K562 (cell line): ENCODE results near the gene ADD2. TPM values are rescaled to one million over a fixed set of nuclear protein-coding genes. Genes with fewer than 3 reads are reported as not detected.

Experiments
- BCL6 ChIP-seq: fragments of 250-450 bp; sonication (Bioruptor Pico); IDR thresholded peaks from 2 replicates; pipeline ENCODE4 v1.4.0; 2020
- CEBPB ChIP-seq: fragments of 450-650 bp; IDR thresholded peaks from 2 replicates; pipeline ENCODE4 v1.6.1; 2016; ENCODE audit warnings: missing genetic modification characterization, missing compliant biosample characterization
- CTCF ChIP-seq, 3 experiments: IDR thresholded peaks in 2 of 3; conservative IDR thresholded peaks in 1 of 3; 2 replicates each; pipeline ENCODE4 v1.5.1; 2011 to 2012; ENCODE audit warnings: low read length in 3 of 3, mild to moderate bottlenecking in 3 of 3, control low read depth in 2 of 3, improper control_type of control experiment in 1 of 3, inconsistent platforms in 1 of 3, low read depth in 1 of 3, mixed read lengths in 1 of 3, moderate library complexity in 1 of 3; ENCODE audit not compliant: insufficient read depth in 2 of 3
- EHMT2 ChIP-seq: fragments of 450-650 bp; IDR thresholded peaks from 2 replicates; pipeline ENCODE4 v1.6.1; 2018; ENCODE audit warnings: antibody characterized with exemption
- ELF4 ChIP-seq: fragments of 450-650 bp; formaldehyde crosslinking; IDR thresholded peaks from 2 replicates; pipeline ENCODE4 v1.4.0; 2022; ENCODE audit warnings: missing genetic modification characterization
- HDAC1 ChIP-seq, 2 experiments: fragments of 450-650 bp; IDR thresholded peaks; 2 replicates each; pipeline ENCODE4 v1.6.1; 2016 to 2017; ENCODE audit warnings: inconsistent platforms in 1 of 2, mild to moderate bottlenecking in 1 of 2, moderate library complexity in 1 of 2
- HSF4 ChIP-seq: fragments of 250-450 bp; sonication (Bioruptor Pico); IDR thresholded peaks from 2 replicates; pipeline ENCODE4 v2.1.2; 2022; ENCODE audit warnings: mild to moderate bottlenecking, moderate library complexity, borderline replicate concordance
- JUNB ChIP-seq: fragments of 450-650 bp; formaldehyde crosslinking; conservative IDR thresholded peaks from 2 replicates; pipeline ENCODE4 v1.4.0; 2020; ENCODE audit warnings: mild to moderate bottlenecking
- LCOR ChIP-seq: sonication (generic); formaldehyde crosslinking; IDR thresholded peaks from 2 replicates; pipeline ENCODE4 v1.8.0; 2022; ENCODE audit warnings: mild to moderate bottlenecking, missing genetic modification reagents
- NCOA1 ChIP-seq: fragments of 450-650 bp; IDR thresholded peaks from 2 replicates; pipeline ENCODE4 v1.6.1; 2016; ENCODE audit warnings: low read depth
- POLR2A ChIP-seq: fragments of 450-650 bp; conservative IDR thresholded peaks from 2 replicates; pipeline ENCODE4 v1.6.1; 2016
- POLR2B ChIP-seq: fragments of 450-650 bp; IDR thresholded peaks from 2 replicates; pipeline ENCODE4 v1.6.1; 2018; ENCODE audit warnings: low read depth; ENCODE audit not compliant: partially characterized antibody
- TEAD4 ChIP-seq, 2 experiments: sonication (generic) in 1 of 2; formaldehyde crosslinking in 1 of 2; IDR thresholded peaks; 2 replicates each; pipeline versions ENCODE4 v1.6.1 to v1.8.0; 2012 to 2022; ENCODE audit warnings: borderline replicate concordance in 1 of 2, inconsistent platforms in 1 of 2, low read length in 1 of 2, mild to moderate bottlenecking in 1 of 2, missing genetic modification reagents in 1 of 2
- polyA plus RNA-seq, 8 experiments: library from polyadenylated mRNA; depleted of rRNA in 4 of 8; stranded (reverse) in 5 of 8; unstranded in 3 of 8; fragments of >200 nt; fragmentation: Nextera tagmentation in 2 of 8; fragmentation: Illumina TruSeq in 1 of 8; extraction: Ambion mirVana in 2 of 8; extraction: Trizol in 1 of 8; gene quantifications; 2 replicates each; pipeline versions ENCODE4 v1.2.1 to v1.2.3, GENCODE V29; 2011 to 2014; ENCODE audit warnings: inconsistent platforms in 1 of 8, missing spikeins in 1 of 8
- total RNA-seq, 7 experiments: library from RNA; depleted of rRNA in 6 of 7; stranded (reverse); fragments of >200 nt in 6 of 7; fragmentation: Illumina TruSeq in 2 of 7; extraction: Trizol in 2 of 7; gene quantifications; 2 replicates each; pipeline versions ENCODE4 v1.2.1 to v1.2.3, GENCODE V29; 2011 to 2021; ENCODE audit warnings: low replicate concordance in 1 of 7
- TF ChIP-seq, protein P1 (sequence below): fragments of 450-650 bp; IDR thresholded peaks from 2 replicates; pipeline ENCODE4 v1.6.1; 2017; ENCODE audit warnings: antibody characterized with exemption, mild to moderate bottlenecking
- TF ChIP-seq, protein P2 (sequence below): fragments of 450-650 bp; IDR thresholded peaks from 2 replicates; pipeline ENCODE4 v1.6.1; 2016
- TF ChIP-seq, protein P3 (sequence below): fragments of 450-650 bp; formaldehyde crosslinking; IDR thresholded peaks from 2 replicates; pipeline ENCODE4 v1.4.0; 2020; ENCODE audit warnings: mild to moderate bottlenecking, moderate library complexity
- TF ChIP-seq, protein P4 (sequence below): fragments of 450-650 bp; IDR thresholded peaks from 2 replicates; pipeline ENCODE4 v1.6.1; 2016; ENCODE audit warnings: missing biosample characterization, missing genetic modification characterization

ADD2 gene
- total and polyA plus RNA-seq, 9 of the 15 experiments (the other 6 are each of a cell fraction or from before 2014, with no cell fraction given) = 3.5 to 63.0 (median 36.2) TPM

DNA sequence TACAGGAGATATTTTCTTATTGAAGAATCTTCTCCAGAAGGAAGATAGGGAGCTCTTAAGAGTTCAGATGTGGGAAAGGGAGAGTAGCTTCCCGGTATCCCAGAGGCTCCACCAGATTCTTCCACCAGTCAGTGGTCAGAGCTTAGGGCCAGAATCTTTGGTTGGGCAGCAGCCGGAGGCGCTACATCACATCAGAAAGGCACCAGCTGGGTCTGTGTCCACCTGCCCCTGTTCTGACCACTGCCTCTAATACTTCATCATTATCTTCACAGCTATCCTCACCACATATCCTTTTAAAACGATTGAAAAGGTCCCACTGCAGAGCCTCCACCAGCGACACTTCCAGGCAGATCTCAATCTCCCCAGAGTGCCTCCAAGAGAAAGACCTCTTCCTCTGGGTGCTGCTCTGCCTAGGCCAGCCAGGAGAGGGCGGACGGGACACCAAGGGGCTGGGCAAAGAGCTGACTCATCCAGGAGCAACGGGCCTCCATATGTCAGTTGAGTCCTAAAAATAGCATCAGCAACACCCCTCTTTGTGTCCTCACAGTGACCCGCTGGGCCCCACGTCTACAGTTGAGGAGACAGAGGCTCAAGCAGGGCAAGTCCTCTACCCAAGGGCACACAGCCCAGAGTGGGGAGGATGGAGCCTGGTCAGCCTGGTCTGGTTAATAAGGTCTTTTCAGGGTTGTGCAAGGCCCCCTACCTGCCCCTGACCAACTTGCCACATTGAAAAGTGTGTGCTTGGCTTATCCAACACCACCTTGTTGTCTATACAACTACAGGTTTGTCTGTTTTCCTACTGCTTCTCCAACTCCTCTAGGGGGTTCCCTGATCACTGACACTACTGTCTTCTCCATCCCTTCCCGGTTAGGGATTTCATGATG, 81.2 kb downstream of the ADD2 start (continued):
- TF ChIP-seq LCOR = peak; percentile 93
- TF ChIP-seq ELF4 = no peak
- TF ChIP-seq BCL6 (CRISPR knock-in tag) = no peak
- TF ChIP-seq JUNB (CRISPR knock-in tag) = peak; percentile 59; the same call in 1 of the 2 replicates
- TF ChIP-seq, protein P1, sequence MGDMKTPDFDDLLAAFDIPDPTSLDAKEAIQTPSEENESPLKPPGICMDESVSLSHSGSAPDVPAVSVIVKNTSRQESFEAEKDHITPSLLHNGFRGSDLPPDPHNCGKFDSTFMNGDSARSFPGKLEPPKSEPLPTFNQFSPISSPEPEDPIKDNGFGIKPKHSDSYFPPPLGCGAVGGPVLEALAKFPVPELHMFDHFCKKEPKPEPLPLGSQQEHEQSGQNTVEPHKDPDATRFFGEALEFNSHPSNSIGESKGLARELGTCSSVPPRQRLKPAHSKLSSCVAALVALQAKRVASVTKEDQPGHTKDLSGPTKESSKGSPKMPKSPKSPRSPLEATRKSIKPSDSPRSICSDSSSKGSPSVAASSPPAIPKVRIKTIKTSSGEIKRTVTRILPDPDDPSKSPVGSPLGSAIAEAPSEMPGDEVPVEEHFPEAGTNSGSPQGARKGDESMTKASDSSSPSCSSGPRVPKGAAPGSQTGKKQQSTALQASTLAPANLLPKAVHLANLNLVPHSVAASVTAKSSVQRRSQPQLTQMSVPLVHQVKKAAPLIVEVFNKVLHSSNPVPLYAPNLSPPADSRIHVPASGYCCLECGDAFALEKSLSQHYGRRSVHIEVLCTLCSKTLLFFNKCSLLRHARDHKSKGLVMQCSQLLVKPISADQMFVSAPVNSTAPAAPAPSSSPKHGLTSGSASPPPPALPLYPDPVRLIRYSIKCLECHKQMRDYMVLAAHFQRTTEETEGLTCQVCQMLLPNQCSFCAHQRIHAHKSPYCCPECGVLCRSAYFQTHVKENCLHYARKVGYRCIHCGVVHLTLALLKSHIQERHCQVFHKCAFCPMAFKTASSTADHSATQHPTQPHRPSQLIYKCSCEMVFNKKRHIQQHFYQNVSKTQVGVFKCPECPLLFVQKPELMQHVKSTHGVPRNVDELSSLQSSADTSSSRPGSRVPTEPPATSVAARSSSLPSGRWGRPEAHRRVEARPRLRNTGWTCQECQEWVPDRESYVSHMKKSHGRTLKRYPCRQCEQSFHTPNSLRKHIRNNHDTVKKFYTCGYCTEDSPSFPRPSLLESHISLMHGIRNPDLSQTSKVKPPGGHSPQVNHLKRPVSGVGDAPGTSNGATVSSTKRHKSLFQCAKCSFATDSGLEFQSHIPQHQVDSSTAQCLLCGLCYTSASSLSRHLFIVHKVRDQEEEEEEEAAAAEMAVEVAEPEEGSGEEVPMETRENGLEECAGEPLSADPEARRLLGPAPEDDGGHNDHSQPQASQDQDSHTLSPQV = peak; percentile 99
- TF ChIP-seq TEAD4 (IDR thresholded peaks at IDR 0.05; ENCODE audit: low read length) = peak; percentile 14; the same call in 1 of the 2 replicates
- no peak for TF ChIP-seq TEAD4 (CRISPR knock-in tag; IDR thresholded peaks at IDR 0.05; ENCODE audit: borderline replicate concordance)
- TF ChIP-seq CTCF (IDR thresholded peaks at IDR 0.05 in 2 of 3, conservative IDR thresholded peaks at IDR 0.05 in 1 of 3; ENCODE audit: insufficient read depth in 2 of 3, low read depth in 1 of 3, low read length in 3 of 3) = peak; percentile 93 to 97 (median 96)
- peak; percentile 78 for TF ChIP-seq CEBPB (tag)
- peak in 1 of 2 experiments; percentile 30; a peak in 2 of 4 replicates for TF ChIP-seq HDAC1 (IDR thresholded peaks at IDR 0.05)
- TF ChIP-seq POLR2A = peak; percentile 39; the same call in 1 of the 2 replicates
- peak; percentile 29; the same call in 1 of the 2 replicates for TF ChIP-seq EHMT2
- peak; percentile 89 for TF ChIP-seq NCOA1
- TF ChIP-seq, protein P2, sequence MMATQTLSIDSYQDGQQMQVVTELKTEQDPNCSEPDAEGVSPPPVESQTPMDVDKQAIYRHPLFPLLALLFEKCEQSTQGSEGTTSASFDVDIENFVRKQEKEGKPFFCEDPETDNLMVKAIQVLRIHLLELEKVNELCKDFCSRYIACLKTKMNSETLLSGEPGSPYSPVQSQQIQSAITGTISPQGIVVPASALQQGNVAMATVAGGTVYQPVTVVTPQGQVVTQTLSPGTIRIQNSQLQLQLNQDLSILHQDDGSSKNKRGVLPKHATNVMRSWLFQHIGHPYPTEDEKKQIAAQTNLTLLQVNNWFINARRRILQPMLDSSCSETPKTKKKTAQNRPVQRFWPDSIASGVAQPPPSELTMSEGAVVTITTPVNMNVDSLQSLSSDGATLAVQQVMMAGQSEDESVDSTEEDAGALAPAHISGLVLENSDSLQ = peak; percentile 71
- TF ChIP-seq, protein P3, sequence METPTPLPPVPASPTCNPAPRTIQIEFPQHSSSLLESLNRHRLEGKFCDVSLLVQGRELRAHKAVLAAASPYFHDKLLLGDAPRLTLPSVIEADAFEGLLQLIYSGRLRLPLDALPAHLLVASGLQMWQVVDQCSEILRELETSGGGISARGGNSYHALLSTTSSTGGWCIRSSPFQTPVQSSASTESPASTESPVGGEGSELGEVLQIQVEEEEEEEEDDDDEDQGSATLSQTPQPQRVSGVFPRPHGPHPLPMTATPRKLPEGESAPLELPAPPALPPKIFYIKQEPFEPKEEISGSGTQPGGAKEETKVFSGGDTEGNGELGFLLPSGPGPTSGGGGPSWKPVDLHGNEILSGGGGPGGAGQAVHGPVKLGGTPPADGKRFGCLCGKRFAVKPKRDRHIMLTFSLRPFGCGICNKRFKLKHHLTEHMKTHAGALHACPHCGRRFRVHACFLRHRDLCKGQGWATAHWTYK = peak; percentile 91
- TF ChIP-seq POLR2B = no peak
- TF ChIP-seq, protein P4, sequence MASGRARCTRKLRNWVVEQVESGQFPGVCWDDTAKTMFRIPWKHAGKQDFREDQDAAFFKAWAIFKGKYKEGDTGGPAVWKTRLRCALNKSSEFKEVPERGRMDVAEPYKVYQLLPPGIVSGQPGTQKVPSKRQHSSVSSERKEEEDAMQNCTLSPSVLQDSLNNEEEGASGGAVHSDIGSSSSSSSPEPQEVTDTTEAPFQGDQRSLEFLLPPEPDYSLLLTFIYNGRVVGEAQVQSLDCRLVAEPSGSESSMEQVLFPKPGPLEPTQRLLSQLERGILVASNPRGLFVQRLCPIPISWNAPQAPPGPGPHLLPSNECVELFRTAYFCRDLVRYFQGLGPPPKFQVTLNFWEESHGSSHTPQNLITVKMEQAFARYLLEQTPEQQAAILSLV = peak; percentile 80
- 0 out of 2 replicates have a peak, but pooled peaks have one; percentile 26 for TF ChIP-seq HSF4 (CRISPR knock-in tag)
